ENCODE data around the gene CTIF.

The CTIF gene

DNA sequence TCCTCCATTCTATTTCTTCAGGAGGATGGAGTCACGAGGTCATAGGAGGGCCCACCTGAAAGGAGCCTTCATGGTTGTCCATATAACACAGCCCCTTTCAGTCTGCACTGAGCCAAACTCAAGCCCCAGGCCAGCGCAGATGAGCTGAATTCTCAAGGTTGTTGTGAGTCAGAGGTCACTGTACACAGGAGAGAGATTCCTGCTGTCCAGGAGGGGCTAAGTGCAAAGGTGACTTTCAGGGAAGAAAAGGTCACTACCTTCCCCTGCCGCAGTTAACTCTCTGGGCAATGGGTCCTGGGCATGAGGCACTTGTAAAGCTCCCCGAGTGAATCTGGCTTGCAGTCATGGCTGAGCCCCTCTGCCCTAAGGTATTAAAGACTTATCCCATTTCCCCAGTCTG, 150.7 kb downstream of the CTIF start:
- no peak for DNase-seq

DNA sequence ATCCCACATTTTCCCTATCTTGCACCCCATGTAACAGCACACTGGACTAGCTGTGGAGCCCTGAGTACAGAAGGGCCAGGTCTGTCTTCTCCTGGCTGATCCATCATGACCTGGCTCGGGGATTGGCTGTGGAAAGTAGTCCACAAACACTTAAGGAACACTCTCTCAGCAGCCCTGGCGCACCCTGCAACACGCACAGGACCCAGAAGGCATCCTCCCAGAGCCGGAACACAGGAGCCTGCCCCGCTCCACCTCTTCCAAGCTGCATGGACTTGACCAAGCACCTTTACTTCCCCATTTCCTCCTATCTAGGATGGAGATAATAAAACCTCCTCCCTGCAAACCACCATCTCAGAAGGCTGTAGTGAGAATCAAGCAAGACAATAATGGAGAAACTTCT, 151.7 kb downstream of the CTIF start:
- DNase-seq = no peak

DNA sequence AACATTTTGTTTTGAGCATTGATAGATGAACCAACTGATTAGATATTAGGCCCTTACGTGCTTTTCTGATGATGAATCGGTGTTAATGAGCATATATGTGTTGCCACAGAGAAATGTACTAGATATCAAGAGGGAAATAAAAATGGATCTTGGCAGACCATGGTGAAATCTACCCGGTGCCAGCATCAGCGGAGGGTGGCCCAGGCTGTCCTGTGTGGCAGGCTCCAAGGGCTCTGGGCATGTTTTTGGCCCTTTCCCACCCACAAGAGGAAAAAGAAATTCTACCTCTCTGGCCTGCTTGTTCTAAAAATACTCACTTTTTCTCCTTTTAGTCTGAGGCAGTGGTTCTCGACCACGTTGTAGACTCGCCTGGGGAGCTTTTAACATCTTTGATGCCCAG, 154.2 kb downstream of the CTIF start:
- DNase-seq = no peak

DNA sequence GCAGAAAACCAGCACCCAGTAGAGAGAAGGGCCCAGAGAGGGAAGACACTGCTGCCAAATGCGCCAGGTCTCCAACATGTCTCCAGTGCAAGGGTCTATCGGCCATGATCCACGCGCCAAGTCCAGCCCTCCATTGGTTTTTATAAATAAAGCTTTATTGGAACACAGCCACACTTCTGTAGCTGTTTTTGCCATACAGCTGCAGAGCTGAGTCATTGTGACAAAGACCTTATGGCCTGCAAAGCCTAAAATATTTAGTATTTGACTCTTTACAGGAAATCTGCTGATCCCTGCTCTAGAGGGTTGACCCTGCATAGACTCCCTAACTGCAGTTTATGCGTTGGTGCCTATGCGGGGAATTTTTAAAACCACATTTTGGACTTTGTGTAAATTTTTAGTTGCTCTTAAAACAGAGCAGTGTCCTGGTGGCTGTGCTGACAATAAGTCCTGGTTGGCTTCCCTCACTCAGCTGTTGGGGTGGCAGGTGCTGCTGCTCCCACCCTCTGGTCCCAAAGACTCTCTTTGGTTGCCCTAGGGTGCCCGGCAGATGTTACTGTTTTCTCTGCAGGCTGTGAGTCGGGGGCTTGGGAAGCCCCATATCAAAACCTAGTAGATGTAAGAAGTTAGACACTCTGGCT, 154.9 kb downstream of the CTIF start:
- no peak for DNase-seq

DNA sequence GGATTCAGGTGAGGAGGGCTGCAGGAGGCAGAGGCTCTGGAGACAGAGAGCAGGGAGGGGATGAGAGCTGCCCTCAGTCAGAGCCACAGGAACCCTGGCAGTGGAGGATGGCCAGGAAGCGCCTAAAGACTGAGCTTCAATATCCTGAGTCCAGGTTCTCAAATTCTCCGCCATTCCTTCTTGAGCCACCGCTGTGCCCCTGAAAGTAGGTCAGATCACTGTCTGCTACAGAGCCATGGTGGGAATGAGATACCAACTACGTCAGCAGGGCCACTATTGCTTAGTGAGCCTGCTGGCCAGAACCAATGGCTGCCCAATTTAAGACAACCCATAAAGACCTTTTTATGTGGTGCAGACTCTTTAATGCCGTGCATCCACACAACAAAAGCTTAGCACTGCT, 155.5 kb downstream of the CTIF start:
- DNase-seq = no peak

DNA sequence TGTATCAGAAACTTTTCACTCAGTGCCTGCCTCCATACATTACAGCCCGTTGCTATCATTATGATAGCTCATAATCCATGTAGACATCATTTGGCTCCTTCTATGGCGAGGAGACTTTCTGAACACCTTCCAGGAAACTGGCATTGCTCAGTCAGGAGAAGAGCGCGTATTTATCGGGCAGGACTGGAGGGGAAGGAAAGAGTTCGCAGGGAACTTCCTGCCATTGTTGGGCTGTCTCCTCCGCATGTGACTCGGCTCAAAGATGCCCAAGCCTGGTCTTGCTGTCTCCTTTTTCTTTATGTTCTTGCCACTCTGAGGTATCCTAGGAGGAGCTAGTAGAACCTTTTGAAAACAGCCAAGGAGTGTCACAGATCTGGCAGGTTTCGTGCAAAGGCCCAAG, 156.8 kb downstream of the CTIF start:
- DNase-seq = no peak

DNA sequence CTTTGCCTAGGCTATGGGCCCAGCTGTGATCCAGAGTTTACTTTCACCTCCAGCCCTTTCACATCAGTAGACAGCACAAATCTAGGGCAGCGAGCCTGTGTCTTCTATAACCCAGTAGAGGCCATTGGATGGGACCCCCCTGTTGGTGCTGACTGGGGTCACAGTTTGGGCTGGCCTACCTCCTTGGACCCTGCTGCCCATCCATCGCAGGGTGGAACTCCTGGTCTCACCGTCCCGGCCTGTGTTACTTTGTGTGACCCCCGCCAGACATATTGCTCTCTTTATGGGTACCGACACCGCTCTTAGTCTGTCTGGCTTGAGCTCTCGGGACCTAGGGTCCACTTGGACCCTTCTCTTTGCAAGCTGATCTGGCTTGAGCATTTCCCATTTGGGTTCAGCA, 157.4 kb downstream of the CTIF start:
- no peak for DNase-seq

DNA sequence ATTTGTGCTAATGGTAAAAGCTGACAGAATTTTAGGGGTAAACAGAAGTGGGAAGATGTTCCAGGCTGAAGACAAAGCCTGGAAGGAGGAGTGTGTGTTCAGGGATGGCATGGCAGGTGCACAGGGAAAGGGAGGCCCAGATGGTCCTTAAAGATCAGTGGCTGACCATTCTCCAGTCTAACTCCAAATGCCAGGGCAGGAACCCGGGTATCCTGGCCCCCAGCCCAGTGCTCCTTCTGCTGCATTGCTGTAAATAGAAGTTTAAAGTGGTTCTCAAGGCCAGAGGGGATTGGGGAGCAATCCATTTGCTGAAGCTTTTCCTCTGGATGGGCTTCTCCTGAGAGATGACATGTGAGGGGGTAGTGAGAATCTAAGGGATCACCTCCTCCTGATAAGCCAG, 158.6 kb downstream of the CTIF start:
- no peak for DNase-seq

DNA sequence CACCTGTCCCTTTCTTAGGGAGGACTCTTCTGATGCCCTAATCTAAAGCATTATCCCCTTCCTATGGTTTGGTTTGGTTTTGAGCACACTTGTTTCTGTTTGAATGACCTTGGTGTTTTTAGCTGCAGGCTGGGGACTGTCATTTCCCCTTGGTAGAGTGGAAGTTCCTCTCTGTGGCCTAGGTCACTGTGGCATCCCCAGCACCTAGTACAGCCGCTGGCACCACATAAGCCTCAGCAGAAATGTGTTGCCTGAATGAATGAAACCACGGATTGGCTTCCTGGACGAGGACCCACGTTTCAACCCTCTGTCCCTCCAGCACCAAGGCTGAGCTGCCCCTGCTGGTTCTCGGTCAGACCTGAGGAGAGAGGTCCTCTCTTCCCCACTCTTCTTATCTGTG, 159.9 kb downstream of the CTIF start:
- no peak for DNase-seq

DNA sequence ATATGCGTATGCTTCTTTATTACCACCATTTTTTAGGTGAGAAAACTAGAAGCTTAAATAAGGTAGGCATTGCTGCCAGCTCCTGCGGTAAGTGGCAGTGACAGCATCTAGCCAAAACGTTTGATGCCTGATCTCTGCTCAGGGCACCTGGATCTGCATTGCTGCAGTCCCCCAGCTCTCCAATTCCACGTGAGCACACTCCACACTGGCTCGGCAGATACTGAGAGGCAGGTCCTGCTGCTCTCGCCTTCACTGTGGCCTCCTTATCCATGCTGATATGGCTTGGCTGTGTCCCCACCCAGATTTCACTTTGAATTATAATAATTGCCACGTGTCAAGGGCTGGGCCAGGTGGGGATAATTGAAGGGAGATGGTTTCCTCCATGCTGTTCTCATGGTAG, 160.9 kb downstream of the CTIF start:
- DNase-seq = no peak

DNA sequence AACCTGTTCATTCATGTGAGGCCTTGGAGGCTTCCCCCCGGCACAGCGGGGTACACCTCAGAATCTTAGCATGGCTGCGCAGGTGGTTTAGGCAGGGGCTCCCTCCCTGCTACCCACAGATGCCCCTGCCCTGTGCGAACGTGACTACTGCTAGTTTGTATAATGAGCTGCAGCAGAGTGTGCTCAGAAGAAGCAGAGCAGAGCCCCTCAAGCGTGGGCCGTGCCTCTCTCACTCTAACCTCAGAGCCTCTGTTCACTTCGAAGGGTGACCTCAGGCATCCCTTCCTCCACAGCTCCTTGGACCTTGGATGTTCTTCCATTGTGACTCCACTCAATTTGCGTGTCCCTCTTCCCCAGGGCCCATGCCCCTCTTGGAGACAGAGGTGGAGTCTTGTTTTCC, 161.6 kb downstream of the CTIF start:
- DNase-seq = no peak

DNA sequence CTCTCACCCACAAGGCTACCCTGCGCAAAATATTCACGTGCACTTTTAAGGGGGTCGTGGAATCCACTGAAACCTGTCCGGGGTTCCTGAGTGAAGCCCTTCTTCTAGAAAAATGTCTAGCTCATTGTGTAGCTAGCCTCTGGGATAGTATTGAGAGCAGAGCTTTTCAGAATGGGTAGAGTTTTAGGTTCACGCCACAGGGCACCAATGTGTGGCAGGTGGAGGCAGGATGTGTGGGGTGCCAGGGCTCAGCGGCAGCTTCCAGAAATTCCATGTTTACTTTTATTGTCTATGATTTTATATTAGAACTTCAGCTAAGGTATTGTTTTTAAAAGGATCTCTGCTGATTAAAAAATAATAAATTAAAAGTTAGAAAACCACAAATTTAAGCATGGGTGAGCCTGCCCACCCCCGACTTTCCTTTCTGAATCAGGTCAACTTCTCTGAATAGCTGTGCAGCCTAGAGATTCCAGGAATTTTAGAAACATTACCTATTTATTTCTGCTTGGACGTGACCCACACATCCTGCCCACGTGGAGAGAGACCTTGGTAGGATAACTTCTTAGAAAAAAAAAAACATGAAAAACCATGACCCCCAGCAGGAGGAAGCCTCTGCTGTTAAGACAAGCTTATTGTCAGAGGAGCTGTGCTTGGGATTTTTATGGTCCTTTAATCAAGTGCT, 163.7 kb downstream of the CTIF start:
- DNase-seq = no peak

DNA sequence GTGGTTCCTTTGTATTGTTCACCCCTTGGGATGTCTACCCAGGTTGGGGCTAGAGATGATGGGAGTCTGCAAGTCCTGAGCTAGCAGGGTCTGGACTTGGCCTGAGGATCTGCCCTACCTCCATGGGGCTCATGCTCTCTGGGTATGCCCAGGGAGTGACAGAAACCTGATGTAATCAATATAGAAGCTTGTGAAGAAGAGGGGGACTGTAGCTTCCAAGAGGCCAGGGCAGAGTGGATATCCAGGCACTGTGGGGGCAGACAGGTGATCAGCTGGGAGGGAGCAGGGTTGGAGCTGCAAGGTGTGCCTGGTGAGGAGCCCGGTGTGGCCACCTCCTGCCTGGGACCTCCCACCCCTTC, 164.2 kb downstream of the CTIF start:
- DNase-seq = no peak

DNA sequence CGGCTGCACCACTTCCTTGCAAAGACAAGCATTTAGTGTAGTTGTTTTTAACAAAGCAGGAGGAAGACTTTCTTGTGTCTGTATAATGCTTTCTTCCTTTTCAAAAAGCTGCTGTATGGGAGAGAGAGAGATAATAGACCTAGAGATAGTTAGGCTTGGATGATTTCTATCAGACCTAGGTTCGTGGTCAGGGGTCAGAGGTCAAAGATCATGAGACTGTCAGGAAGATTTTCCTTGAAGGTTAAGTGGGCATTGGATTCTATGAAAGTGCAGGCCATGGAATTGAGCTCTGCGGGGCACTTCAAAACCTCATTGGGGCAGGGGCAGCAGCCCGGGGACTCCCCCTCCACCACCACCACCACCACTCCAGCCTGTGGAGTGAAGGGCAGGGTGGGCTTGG, 164.6 kb downstream of the CTIF start:
- no peak for DNase-seq

DNA sequence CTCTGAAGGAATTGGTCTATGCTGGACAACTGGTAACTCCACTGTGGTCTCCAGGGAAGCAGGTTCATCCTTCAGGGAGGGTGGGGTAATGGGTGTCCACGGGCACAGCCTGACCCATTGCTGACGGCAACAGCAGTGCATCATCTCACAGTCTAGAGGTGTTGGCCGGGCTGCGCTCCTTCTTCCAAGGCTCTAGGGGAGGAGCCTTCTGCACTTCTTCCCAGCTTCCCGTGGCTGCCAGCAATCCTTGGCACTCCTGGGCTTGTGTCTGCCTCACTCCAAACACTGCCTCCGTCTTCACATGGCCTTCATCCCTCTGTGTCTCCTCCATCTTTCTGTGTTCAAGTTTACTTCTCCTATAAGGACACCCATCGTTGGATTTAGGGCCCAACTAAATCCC, 166.2 kb downstream of the CTIF start:
- DNase-seq = no peak

DNA sequence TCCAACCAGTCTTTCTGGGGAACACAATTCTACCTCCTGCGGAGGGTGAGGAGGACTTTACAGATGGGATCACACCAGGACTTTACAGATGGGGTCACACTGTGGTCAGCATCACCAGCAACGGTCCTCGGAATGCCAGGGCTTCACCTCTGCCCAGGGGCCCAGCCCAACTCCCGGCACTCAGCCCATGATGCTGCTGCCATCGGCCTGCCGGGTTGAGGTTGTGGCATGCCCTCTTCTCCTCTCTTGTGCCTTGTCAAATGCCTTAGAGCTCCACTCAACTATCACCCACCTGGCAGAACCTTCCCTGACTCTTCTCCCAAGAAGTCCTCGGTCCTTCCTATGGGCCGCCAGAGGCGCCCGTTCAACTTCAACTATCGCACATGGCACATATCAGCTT, 166.7 kb downstream of the CTIF start:
- no peak for DNase-seq

DNA sequence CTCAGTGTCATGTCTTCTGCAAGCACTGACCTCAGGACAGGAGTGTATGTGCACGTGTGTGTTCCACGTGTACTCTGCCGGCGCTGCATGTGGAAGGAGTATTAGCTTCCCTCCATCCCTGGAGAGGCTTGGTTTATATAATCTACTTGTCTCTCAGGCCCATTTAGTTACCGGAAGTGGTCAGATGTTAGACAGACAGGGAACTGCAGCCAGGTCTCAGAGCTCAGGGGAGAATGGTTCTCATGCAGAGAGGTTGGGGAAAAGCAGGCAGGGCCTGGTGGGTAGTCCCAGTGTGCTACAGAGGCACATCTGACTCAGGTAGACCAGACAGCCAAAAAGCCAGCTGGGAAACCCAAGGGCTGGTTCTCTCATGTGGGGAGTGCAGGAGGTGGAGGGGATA, 167.9 kb downstream of the CTIF start:
- DNase-seq = no peak

DNA sequence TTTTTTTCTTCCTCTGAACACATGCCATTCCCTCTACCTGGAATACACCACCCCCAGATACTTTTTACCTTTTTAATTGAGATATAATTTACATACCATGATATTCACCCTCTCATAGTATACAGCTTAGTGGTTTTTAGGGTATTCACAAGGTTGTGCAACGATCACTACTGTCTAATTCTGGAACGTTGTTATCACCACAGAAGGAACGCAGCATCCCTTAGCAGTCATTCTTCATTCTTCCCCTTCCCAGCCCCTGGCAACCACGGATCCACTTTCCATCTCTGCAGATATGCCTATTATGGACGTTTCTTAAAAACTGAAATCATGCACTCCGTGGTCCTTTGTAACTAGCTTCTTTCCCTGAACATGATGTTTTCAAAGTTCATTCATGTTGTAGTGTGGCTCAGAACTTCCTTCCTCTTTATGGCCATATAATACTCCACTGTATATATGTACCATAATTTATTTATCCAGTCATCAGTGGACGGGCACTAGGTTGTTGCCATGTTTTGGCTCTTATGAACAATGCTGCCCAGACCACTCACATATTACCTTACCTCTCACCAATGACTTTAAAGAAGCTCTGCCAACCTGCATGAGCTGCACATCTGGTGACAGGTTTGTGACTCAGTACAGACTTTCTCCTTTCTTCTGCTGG, 168.9 kb downstream of the CTIF start:
- no peak for DNase-seq

DNA sequence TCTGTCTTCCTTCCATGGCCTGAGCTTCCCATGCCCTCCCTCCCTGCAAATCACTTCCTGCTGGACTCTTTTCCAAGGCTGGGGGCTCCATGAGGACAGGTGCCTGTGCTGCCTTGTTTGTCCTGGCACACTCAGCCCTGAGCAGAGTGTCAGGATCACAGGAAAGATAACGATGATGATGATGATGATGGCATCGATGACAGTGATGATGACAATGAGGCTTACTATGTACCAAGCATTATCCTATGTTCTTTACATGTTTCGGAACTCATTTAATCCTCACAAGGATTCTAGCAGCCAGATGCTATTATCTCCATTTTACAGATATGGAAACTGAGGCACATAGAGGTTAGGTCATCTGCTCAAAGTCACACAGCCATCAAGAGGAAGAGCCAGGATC, 170.0 kb downstream of the CTIF start:
- no peak for DNase-seq

DNA sequence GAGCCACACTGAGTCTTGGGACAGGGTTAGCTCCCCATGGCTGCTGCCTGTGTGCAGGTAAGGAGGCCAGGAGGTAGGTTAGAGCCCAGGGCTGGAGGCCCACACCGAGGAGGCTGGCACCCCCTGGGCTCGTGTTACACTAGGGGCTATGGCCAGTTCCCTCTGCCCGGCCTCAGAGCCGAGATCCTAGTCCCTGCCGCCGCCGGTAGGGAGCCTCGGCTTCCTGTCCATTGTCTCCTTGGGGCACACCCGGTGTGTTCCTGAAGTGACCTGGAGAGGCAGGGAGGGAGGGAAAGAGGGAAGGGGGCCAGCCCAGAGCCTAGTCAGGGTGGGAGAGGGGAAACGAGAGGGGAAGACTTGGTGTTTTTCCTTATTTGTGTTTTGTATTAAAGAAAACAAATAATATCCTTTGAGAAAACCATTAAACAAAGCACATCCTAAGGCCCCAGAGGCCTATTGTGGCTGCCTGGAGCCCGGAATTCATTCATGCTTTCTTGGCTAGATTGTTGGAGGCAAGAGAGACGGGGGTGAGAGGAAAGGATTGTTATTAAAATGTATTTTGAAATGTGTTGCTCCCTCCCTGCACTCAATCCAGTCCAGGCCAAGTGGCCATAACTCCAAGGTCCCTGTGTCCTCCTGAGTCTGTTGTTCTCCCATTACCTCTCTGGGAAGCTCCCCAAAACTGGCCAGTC, 170.7 kb downstream of the CTIF start:
- DNase-seq = no peak

DNA sequence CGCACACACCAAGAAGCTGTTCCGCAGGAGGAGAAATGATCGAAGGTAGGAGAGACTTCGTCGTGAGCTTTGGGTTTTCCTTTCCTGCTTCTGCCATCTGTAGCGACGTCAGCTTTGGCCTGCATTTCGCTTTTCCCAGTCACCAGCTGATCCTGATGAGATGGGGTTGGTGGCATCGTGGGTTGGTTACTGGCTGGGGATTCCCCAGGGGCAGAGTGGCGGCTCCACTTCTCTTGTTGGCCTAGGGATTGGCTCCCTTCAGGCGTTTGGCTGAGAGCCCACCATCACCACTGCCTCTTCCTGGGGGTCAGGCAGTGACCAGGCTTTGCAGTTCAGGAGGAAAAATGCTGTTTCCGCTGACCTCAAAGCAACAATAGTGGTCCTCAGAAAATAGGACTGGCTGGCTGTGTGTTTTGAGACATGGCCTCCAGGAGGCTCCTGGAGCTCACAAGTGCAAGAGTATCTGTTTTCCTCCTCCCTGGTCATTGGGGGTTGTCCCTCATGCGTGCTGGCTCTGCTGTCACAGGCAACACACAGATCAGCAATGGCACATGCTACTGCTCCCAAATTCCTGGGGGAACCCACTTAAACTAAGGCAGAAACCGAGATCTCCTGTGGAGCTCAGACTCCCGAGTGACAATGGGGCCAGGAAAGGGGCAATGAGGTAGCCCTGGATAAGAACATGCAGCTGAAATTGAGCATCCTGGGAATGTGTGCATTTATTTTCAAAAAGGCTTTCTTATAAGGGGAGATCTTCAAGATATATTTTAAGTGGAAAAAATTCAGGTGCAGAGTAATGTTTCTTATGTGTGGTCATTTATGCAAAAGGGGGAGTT, 173.0 kb downstream of the CTIF start:
- peak; percentile 3 for DNase-seq

DNA sequence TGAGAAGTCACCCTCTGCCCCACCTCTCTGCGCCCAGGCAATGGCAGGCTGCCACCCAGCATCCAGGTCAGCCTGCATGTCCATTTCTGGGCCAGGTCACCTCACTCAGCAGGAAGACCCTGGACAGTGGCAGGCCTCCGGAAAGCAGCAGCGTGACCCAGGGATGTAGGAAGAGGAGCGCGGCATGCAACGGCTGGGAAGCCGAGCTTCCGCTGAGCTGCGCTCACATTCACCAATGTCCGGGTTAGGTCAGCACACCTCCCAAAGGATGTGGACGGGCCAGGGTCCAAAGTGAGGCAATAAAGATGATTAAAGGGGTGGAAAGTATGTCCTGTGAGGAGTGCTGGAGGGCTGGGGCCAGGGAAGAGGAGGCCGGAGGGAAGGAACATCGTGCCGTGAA, 174.5 kb downstream of the CTIF start:
- no peak for DNase-seq

DNA sequence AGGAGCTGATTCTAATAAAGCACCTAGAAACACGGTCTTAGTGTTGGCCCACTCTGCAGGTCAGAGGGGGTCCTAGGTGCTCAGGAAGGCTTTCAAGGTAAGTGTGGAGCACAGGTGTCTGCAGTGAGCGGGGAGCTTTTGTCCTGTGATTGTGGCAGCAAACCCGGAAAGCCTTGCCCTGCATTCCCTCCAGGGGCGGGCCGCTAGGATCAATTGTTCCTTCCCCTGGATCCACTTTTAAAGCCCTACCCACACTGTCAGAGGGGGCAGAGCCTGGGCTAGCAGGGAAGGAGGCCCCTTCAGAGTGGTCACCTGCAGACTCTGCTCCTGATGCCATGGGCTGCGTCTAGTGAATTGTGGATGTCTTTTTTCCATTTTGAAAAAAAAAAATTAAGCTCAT, 176.0 kb downstream of the CTIF start:
- DNase-seq = no peak
